CD14-positive monocyte (primary cell): Measurements from ENCODE around the gene GALNT12. TPM values are rescaled to one million over a fixed set of nuclear protein-coding genes. Genes with fewer than 3 reads are reported as not detected.

Experiments
- DNase-seq, 3 donors: peaks; one replicate each; pipeline ENCODE4 v3.0.0-alpha.2; 2011 to 2022
- H2AFZ ChIP-seq: 2 replicates; pipeline ENCODE4 v1.6.0; 2012; ENCODE audit warnings: mild to moderate bottlenecking, low read depth, low read length, inconsistent platforms; ENCODE audit not compliant: insufficient read depth, poor library complexity, severe bottlenecking
- H3K27ac ChIP-seq, 2 donors: 1 replicate in 1 of 2; 2 replicates in 1 of 2; pipeline ENCODE4 v1.5.1; 2012 to 2013; ENCODE audit warnings: low read length in 2 of 2, control low read depth in 1 of 2, inconsistent platforms in 1 of 2, low read depth in 1 of 2, mild to moderate bottlenecking in 1 of 2
- H3K27me3 ChIP-seq, 2 donors: one replicate each; pipeline versions ENCODE4 v1.6.0 to v1.6.1; 2011 to 2013; ENCODE audit warnings: low read length in 2 of 2; ENCODE audit not compliant: control insufficient read depth in 2 of 2, insufficient read depth in 2 of 2
- H3K36me3 ChIP-seq, 2 donors: replicated peaks in 1 of 2; 1 replicate in 1 of 2; 2 replicates in 1 of 2; pipeline versions ENCODE4 v1.5.1 to v1.6.1; 2012 to 2013; ENCODE audit warnings: low read length in 2 of 2, control low read depth in 1 of 2, inconsistent platforms in 1 of 2, mild to moderate bottlenecking in 1 of 2; ENCODE audit not compliant: insufficient read depth in 2 of 2, control insufficient read depth in 1 of 2
- H3K4me1 ChIP-seq, 2 donors: 1 replicate in 1 of 2; 2 replicates in 1 of 2; pipeline versions ENCODE4 v1.5.1 to v1.6.1; 2012 to 2013; ENCODE audit warnings: low read length in 2 of 2, control low read depth in 1 of 2, inconsistent platforms in 1 of 2, mild to moderate bottlenecking in 1 of 2, moderate library complexity in 1 of 2; ENCODE audit not compliant: insufficient read depth in 2 of 2, control insufficient read depth in 1 of 2
- H3K4me2 ChIP-seq: replicated peaks from 2 replicates; pipeline ENCODE3; 2012; ENCODE audit warnings: low read length, moderate library complexity, mild to moderate bottlenecking; ENCODE audit not compliant: poor library complexity, severe bottlenecking; ENCODE audit errors: extremely low read depth
- H3K4me3 ChIP-seq, 3 experiments: fragments of 200-600 bp in 1 of 3; sonication (generic) in 1 of 3; replicated peaks in 1 of 3; 1 replicate in 2 of 3; 2 replicates in 1 of 3; pipeline ENCODE4 v1.5.1; 2011 to 2013; ENCODE audit warnings: low read length in 3 of 3, mild to moderate bottlenecking in 3 of 3, control low read depth in 2 of 3, low read depth in 2 of 3, inconsistent platforms in 1 of 3, moderate library complexity in 1 of 3
- H3K79me2 ChIP-seq: 2 replicates; pipeline ENCODE4 v1.6.0; 2012; ENCODE audit warnings: mild to moderate bottlenecking, control low read depth, inconsistent platforms, low read length, moderate library complexity; ENCODE audit not compliant: insufficient read depth
- H3K9ac ChIP-seq: 2 replicates; pipeline ENCODE4 v1.6.0; 2017; ENCODE audit warnings: low read length, mild to moderate bottlenecking; ENCODE audit not compliant: insufficient read depth, poor library complexity, severe bottlenecking
- H3K9me3 ChIP-seq, 2 donors: replicated peaks in 1 of 2; 1 replicate in 1 of 2; 2 replicates in 1 of 2; pipeline versions ENCODE4 v1.5.1 to v1.6.1; 2012 to 2013; ENCODE audit warnings: low read length in 2 of 2, control low read depth in 1 of 2; ENCODE audit not compliant: control insufficient read depth in 1 of 2, insufficient read depth in 1 of 2
- H4K20me1 ChIP-seq: 2 replicates; pipeline ENCODE4 v1.6.0; 2012; ENCODE audit warnings: mild to moderate bottlenecking, low read length, control low read depth, moderate library complexity; ENCODE audit not compliant: insufficient read depth
- H3K27ac Mint-ChIP-seq, 7 donors: one replicate each; pipeline ENCODE4 v1.8.0; 2020; ENCODE audit warnings: mild to moderate bottlenecking in 7 of 7, mixed read lengths in 7 of 7, moderate library complexity in 6 of 7, inconsistent platforms in 2 of 7
- H3K27me3 Mint-ChIP-seq, 3 donors: one replicate each; pipeline ENCODE4 v1.8.0; 2021 to 2022; ENCODE audit warnings: low read depth in 3 of 3, mild to moderate bottlenecking in 3 of 3, mixed read lengths in 3 of 3, moderate library complexity in 3 of 3, inconsistent platforms in 1 of 3
- H3K36me3 Mint-ChIP-seq, 2 donors: one replicate each; pipeline ENCODE4 v1.8.0; 2020; ENCODE audit warnings: mixed read lengths in 2 of 2, inconsistent platforms in 1 of 2, mild to moderate bottlenecking in 1 of 2
- H3K4me1 Mint-ChIP-seq: one replicate; pipeline ENCODE4 v1.8.0; 2020; ENCODE audit warnings: mild to moderate bottlenecking, mixed read lengths
- H3K4me3 Mint-ChIP-seq, 2 donors: one replicate each; pipeline ENCODE4 v1.8.0; 2020; ENCODE audit warnings: mild to moderate bottlenecking in 2 of 2, mixed read lengths in 2 of 2, moderate library complexity in 1 of 2
- H3K9me3 Mint-ChIP-seq, 7 donors: one replicate each; pipeline ENCODE4 v1.8.0; 2020 to 2022; ENCODE audit warnings: mixed read lengths in 7 of 7, mild to moderate bottlenecking in 6 of 7, moderate library complexity in 6 of 7, inconsistent platforms in 2 of 7
- CTCF ChIP-seq: fragments of 200-600 bp; IDR thresholded peaks from one replicate; pipeline ENCODE4 v1.8.0; 2022; ENCODE audit warnings: antibody characterized with exemption, mild to moderate bottlenecking
- WGBS: methylation state at CpG from one replicate; pipeline ENCODE4 v1.1.5; 2013; ENCODE audit warnings: missing lambda C conversion rate; ENCODE audit not compliant: insufficient coverage; 5-methylcytosine and 5-hydroxymethylcytosine counted together
- intact Hi-C, 2 donors: fragments of 100-400 bp; cut with micrococcal nuclease; formaldehyde crosslinking; loops; one replicate each; pipeline versions ENCODE4 v1.15.0 to v1.15.1; 2023
- polyA plus RNA-seq, 3 donors: library from polyadenylated mRNA; depleted of rRNA in 1 of 3; unstranded in 2 of 3; stranded (reverse) in 1 of 3; fragments of 300-500 nt in 2 of 3; fragments of >200 nt in 1 of 3; fragmentation: Illumina TruSeq in 2 of 3; gene quantifications; 1 replicate in 2 of 3; 2 replicates in 1 of 3; pipeline ENCODE4 v1.2.3, GENCODE V29; 2012 to 2021

GALNT12 gene
- polyA plus RNA-seq, 3 donors, result 0.16 TPM; not detected in 2

- Histone ChIP-seq H3K9ac (no peak overlapping the region), H3K4me3 (no peak overlapping the region), H2AFZ (no peak overlapping the region), H4K20me1 (no peaks in the 10 kb centered on the region), H3K4me1 (peaks cover 10 to 12% of the 10 kb centered on the region in 2 donors), H3K27ac (no peak overlapping the region), H3K27me3 (no peaks in the 10 kb centered on the region), H3K36me3 (no peaks in the 10 kb centered on the region), H3K4me2 (no peak overlapping the region), H3K79me2 (no peaks in the 10 kb centered on the region), H3K9me3 (no peaks in the 10 kb centered on the region)
- no peak for DNase-seq
- no peak overlapping the region for H3K4me3 Mint-ChIP-seq
- intact Hi-C loops, result no loop called here
- no peak overlapping the region for H3K27ac Mint-ChIP-seq
- H3K27me3 Mint-ChIP-seq, result peaks cover 0 to 9% (median 0%) of the 10 kb centered on the region in 3 donors
- no CpG with 5 or more reads among the region's 3 CpGs for WGBS
- H3K36me3 Mint-ChIP-seq, result no peaks in the 10 kb centered on the region
- TF ChIP-seq CTCF, result no peak
- H3K9me3 Mint-ChIP-seq, result peaks cover 0 to 11% (median 3%) of the 10 kb centered on the region in 7 donors
- peaks cover 23% of the 10 kb centered on the region for H3K4me1 Mint-ChIP-seq
Observed at GRCh38 chr9:98894761-98895160, 87.3 kb downstream of the GALNT12 start.

- Mint-ChIP-seq H3K4me3 (no peak overlapping the region), H3K36me3 (no peaks in the 10 kb centered on the region), H3K4me1 (peaks cover 29% of the 10 kb centered on the region), H3K27me3 (peaks cover 0 to 9% (median 0%) of the 10 kb centered on the region in 3 donors), H3K9me3 (peaks cover 0 to 11% (median 3%) of the 10 kb centered on the region in 7 donors), H3K27ac (no peak overlapping the region)
- no peak overlapping the region for H3K9ac ChIP-seq
- TF ChIP-seq CTCF, result no peak
- WGBS, result no CpG with 5 or more reads among the region's 2 CpGs
- no peaks in the 10 kb centered on the region for H3K9me3 ChIP-seq
- peaks cover 11 to 17% of the 10 kb centered on the region in 2 donors for H3K4me1 ChIP-seq
- no peak overlapping the region for H3K27ac ChIP-seq
- H3K4me2 ChIP-seq, result no peak overlapping the region
- intact Hi-C loops, result loop anchor here in 1 of 2 donors (2.0 kb wide), 1 partner anchor 28 kb away; no protein-coding TSS in a partner anchor
- H4K20me1 ChIP-seq, result no peaks in the 10 kb centered on the region
- H3K36me3 ChIP-seq, result no peaks in the 10 kb centered on the region
- H2AFZ ChIP-seq, result peak overlapping the region; percentile 8
- H3K27me3 ChIP-seq, result no peaks in the 10 kb centered on the region
- no peak overlapping the region for H3K4me3 ChIP-seq
- peak in 1 of 3 donors; percentile 2 for DNase-seq
- H3K79me2 ChIP-seq, result no peaks in the 10 kb centered on the region
Observed at GRCh38 chr9:98896632-98897031, 89.2 kb downstream of the GALNT12 start.
